Activated B cell treated with CpG ODN at 0.5 μM for 24 hours (primary cell): ENCODE measurements around the gene GSTA4. TPM values are rescaled to one million over a fixed set of nuclear protein-coding genes. Genes with fewer than 3 reads are reported as not detected.

ENCODE experiments used
- ATAC-seq: fragments of 200-7000 bp; cut with Tn5 transposase; one replicate; pipeline ENCODE4 v1.10.0; 2021; ENCODE audit warnings: low read depth, mild to moderate bottlenecking, moderate library complexity
- CTCF ChIA-PET: fragments of 350-600 bp; sonication (Branson Sonifier 250); formaldehyde crosslinking; loops from one replicate; lab custom pipeline; 2021; ENCODE audit warnings: antibody characterized with exemption; lab: Charles Lee
- POLR2A ChIA-PET: fragments of 350-600 bp; sonication (Branson Sonifier 250); formaldehyde crosslinking; loops from one replicate; lab custom pipeline; 2021; ENCODE audit warnings: antibody characterized with exemption; lab: Charles Lee
- DNase-seq: peaks from one replicate; pipeline ENCODE4 v3.0.0; 2022
- H3K27ac Mint-ChIP-seq: one replicate; pipeline ENCODE4 v1.8.0; 2020; ENCODE audit warnings: mixed read lengths
- H3K27me3 Mint-ChIP-seq: one replicate; pipeline ENCODE4 v1.8.0; 2021; ENCODE audit warnings: mixed read lengths
- H3K36me3 Mint-ChIP-seq: one replicate; pipeline ENCODE4 v1.8.0; 2021; ENCODE audit warnings: low read depth, mixed read lengths
- H3K4me1 Mint-ChIP-seq: one replicate; pipeline ENCODE4 v1.8.0; 2021; ENCODE audit warnings: mixed read lengths
- H3K4me3 Mint-ChIP-seq: one replicate; pipeline ENCODE4 v1.8.0; 2020; ENCODE audit warnings: mild to moderate bottlenecking, mixed read lengths
- H3K9me3 Mint-ChIP-seq: one replicate; pipeline ENCODE4 v1.8.0; 2020; ENCODE audit warnings: mixed read lengths
- intact Hi-C: fragments of 100-400 bp; cut with micrococcal nuclease; formaldehyde crosslinking; loops from one replicate; pipeline ENCODE4 v1.15.1; 2024
- total RNA-seq: library from RNA; stranded (reverse); gene quantifications from 2 replicates; pipeline ENCODE4 v1.2.3, GENCODE V29; 2022
- TF ChIP-seq, protein P1 (sequence below): fragments of 200-600 bp; IDR thresholded peaks from one replicate; pipeline ENCODE4 v1.8.0; 2022; ENCODE audit warnings: antibody characterized with exemption, mild to moderate bottlenecking

Gene GSTA4
- total RNA-seq, 1 donor from 2014 or later: 3.3 TPM

DNA sequence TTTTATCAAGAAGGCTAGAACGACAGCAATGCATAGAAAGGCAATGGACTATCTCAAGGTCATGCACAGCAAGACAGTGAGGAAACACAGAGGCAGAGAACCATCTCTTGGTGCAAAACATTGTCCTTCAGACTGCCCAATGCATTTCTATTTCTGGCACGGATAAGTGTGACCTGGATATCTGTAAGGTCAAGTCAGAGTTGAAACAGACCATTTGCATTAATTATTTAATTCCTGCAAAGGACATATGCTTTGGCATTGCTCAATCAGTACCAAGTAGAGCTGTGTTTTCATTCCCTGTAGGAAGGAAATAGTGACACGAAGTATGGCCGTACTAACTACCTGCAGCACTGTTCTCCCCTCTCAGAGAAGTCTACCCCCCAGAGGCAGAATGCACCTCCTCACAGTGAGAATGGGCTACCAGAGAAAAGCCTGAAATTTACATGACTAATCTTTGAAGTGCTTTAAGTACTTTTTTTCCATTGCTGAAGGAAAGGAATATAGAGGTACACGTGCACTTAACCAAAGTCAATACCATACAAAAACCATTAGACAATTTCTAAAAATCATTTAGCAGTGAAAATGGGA is 32.1 kb upstream of the GSTA4 start:
- H3K4me3 Mint-ChIP-seq: no peak overlapping the region
- DNase-seq: no peak
- ChIA-PET POLR2A (no interaction called here), CTCF (no interaction called here)
- H3K36me3 Mint-ChIP-seq: peaks cover 72% of the 10 kb centered on the region
- H3K4me1 Mint-ChIP-seq: no peaks in the 10 kb centered on the region
- H3K27ac Mint-ChIP-seq: no peak overlapping the region
- TF ChIP-seq, protein P1, sequence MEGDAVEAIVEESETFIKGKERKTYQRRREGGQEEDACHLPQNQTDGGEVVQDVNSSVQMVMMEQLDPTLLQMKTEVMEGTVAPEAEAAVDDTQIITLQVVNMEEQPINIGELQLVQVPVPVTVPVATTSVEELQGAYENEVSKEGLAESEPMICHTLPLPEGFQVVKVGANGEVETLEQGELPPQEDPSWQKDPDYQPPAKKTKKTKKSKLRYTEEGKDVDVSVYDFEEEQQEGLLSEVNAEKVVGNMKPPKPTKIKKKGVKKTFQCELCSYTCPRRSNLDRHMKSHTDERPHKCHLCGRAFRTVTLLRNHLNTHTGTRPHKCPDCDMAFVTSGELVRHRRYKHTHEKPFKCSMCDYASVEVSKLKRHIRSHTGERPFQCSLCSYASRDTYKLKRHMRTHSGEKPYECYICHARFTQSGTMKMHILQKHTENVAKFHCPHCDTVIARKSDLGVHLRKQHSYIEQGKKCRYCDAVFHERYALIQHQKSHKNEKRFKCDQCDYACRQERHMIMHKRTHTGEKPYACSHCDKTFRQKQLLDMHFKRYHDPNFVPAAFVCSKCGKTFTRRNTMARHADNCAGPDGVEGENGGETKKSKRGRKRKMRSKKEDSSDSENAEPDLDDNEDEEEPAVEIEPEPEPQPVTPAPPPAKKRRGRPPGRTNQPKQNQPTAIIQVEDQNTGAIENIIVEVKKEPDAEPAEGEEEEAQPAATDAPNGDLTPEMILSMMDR: no peak
- intact Hi-C loops: no loop called here
- no peak for ATAC-seq
- H3K27me3 Mint-ChIP-seq: no peaks in the 10 kb centered on the region
- no peaks in the 10 kb centered on the region for H3K9me3 Mint-ChIP-seq

DNA sequence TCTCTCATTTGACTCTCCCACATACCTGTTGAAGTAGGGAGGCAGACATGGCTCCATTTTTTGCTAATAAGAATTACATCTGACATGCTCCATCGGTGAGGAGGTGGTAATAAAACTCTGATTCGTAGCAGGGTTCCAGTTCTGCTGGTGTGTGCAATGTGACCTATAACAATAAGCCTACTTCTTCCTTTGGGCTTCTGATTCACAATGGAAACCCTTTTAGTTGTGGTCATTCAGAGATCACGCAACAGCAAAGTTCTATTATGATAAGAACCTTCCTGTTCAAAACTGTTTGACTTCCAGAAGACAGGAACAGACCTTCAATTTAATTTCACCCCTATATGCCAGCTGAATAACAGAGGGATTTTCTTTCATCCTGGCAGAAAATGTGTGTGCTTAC is 31.4 kb upstream of the GSTA4 start:
- ATAC-seq (no peak), DNase-seq (no peak)
- Mint-ChIP-seq H3K27me3 (no peaks in the 10 kb centered on the region), H3K4me1 (no peaks in the 10 kb centered on the region), H3K9me3 (no peaks in the 10 kb centered on the region), H3K4me3 (no peak overlapping the region), H3K27ac (no peak overlapping the region), H3K36me3 (peaks cover 66% of the 10 kb centered on the region)
- intact Hi-C loops: no loop called here
- POLR2A ChIA-PET: no interaction called here
- TF ChIP-seq, protein P1: no peak
- CTCF ChIA-PET: no interaction called here

DNA sequence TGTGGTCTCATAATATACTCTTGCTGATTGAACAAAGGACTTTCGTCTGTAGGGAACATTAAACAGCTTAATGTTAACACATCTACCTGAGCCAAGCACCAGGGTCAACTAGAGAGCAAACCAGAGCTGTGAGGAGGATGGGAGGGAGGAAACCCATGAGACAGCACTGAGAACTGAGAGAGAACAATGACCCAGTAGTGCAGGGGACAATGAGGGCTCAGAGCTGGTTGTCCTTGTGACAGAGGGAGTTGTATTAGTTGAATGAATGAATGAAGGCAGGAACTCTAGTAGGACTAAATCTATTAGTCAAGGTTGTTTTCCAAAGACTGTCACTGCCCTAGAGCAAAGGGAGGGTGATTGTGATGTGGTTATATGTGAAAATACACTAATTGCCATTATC is 28.2 kb upstream of the GSTA4 start:
- Mint-ChIP-seq H3K27me3 (no peaks in the 10 kb centered on the region), H3K4me3 (no peak overlapping the region), H3K36me3 (peaks cover 40% of the 10 kb centered on the region), H3K4me1 (no peaks in the 10 kb centered on the region), H3K9me3 (no peaks in the 10 kb centered on the region), H3K27ac (no peak overlapping the region)
- CTCF ChIA-PET: no interaction called here
- DNase-seq: no peak
- POLR2A ChIA-PET: no interaction called here
- ATAC-seq: no peak
- intact Hi-C loops: no loop called here
- TF ChIP-seq, protein P1: no peak

DNA sequence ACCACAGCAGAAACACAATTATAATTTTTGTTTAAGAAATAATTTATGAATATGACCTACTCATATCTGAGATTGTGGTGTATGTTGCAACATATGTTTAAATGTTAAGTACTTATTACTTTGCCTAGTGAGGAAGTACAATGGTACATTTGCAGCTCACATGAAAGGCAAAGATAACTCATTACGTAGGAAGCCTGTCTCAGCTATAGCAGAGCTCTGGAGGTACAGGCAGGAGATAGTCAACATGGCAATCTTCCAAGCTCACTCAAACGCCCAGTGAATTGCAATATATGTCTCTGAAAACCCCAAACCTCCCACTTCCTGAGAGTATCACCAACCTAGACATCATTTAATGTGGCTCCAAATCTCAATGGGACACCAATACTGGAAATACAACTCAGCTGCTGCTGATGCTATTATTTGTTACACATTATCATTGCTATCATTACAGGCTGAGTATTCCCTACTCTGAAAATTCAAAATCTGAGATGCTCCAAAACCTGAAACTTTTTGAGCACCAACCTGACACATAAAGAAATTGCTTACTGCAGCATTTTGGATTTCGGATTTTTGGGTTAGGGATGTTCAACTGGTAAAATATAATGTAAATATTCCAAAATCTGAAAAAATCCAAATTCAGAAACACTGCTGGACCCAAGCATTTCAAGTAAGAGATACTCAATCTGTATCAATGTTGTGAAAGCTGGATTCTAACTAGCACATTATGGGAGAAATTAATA is 25.1 kb upstream of the GSTA4 start:
- Mint-ChIP-seq H3K4me3 (no peak overlapping the region), H3K4me1 (no peaks in the 10 kb centered on the region), H3K9me3 (no peaks in the 10 kb centered on the region), H3K36me3 (peaks cover 41% of the 10 kb centered on the region), H3K27ac (no peak overlapping the region), H3K27me3 (no peaks in the 10 kb centered on the region)
- intact Hi-C loops: no loop called here
- TF ChIP-seq, protein P1: no peak
- ATAC-seq (no peak), DNase-seq (no peak)
- ChIA-PET CTCF (no interaction called here), POLR2A (no interaction called here)

DNA sequence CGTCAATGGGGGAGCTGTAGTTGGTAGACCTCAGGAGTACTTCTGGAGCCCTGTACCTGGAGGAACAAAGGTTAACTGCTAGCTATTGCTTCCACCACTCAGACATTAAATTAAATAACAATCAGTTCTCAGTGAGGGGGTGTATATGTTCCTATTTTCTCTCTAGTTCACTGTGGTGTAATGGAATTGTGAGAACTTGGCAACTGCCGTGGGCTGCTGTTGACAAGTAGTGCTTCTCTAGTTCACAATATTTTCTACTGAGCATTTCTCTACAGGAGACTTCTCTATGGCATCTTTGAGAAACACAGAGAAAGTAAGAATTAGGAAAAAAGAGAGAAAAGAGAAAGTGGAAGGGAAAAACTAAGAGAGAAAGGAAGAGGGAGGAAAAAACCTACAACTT is 23.4 kb upstream of the GSTA4 start:
- no peaks in the 10 kb centered on the region for H3K27me3 Mint-ChIP-seq
- TF ChIP-seq, protein P1: no peak
- H3K9me3 Mint-ChIP-seq: no peaks in the 10 kb centered on the region
- peaks cover 49% of the 10 kb centered on the region for H3K36me3 Mint-ChIP-seq
- no peaks in the 10 kb centered on the region for H3K4me1 Mint-ChIP-seq
- DNase-seq (no peak), ATAC-seq (no peak)
- ChIA-PET CTCF (no interaction called here), POLR2A (no interaction called here)
- H3K4me3 Mint-ChIP-seq: no peak overlapping the region
- no peak overlapping the region for H3K27ac Mint-ChIP-seq
- intact Hi-C loops: no loop called here
